HG03558 (cell line): Measurements from ENCODE around the gene ECT2.
"Not testable (repeated sequence)": the region's sequence is repeated elsewhere in the genome, so short reads cannot be mapped to it uniquely, and the experiment has no call there.

Experiments used
- ATAC-seq: cut with Tn5 transposase; IDR thresholded peaks from one replicate; pipeline ENCODE4 v1.9.1; 2021; ENCODE audit warnings: moderate number of reproducible peaks; ENCODE audit not compliant: unreplicated experiment; ENCODE audit errors: extremely low read depth

ECT2 gene

GRCh38 chr3:172803489-172803888 lies 53.0 kb downstream of the ECT2 start:
- ATAC-seq, result no peak

GRCh38 chr3:172804323-172804722 lies 53.8 kb downstream of the ECT2 start:
- ATAC-seq, result no peak

GRCh38 chr3:172808969-172809546 lies 58.5 kb downstream of the ECT2 start:
- ATAC-seq, result no peak

GRCh38 chr3:172811099-172811498 lies 60.6 kb downstream of the ECT2 start:
- no peak for ATAC-seq

- ATAC-seq, result no peak
Observed at GRCh38 chr3:172813462-172813861, 62.9 kb downstream of the ECT2 start.

GRCh38 chr3:172814738-172815137 lies 64.2 kb downstream of the ECT2 start:
- ATAC-seq, result no peak

GRCh38 chr3:172815857-172816256 lies 65.3 kb downstream of the ECT2 start:
- no peak for ATAC-seq

GRCh38 chr3:172816281-172816680 lies 65.8 kb downstream of the ECT2 start:
- ATAC-seq, result no peak

- ATAC-seq, result no peak
Observed at GRCh38 chr3:172816968-172817367, 66.4 kb downstream of the ECT2 start.

GRCh38 chr3:172820492-172820891 lies 70.0 kb downstream of the ECT2 start:
- no peak for ATAC-seq

- no peak for ATAC-seq
Observed at GRCh38 chr3:172824229-172824628, 73.7 kb downstream of the ECT2 start.

GRCh38 chr3:172827231-172827630 lies 76.7 kb downstream of the ECT2 start:
- ATAC-seq, result not testable (repeated sequence)

- no peak for ATAC-seq
Observed at GRCh38 chr3:172832983-172833382, 82.5 kb downstream of the ECT2 start.

- no peak for ATAC-seq
Observed at GRCh38 chr3:172836390-172836997, 86.0 kb downstream of the ECT2 start.

- ATAC-seq, result no peak
Observed at GRCh38 chr3:172839679-172840078, 89.2 kb downstream of the ECT2 start.

- no peak for ATAC-seq
Observed at GRCh38 chr3:172840463-172840862, 89.9 kb downstream of the ECT2 start.

- no peak for ATAC-seq
Observed at GRCh38 chr3:172840913-172841312, 90.4 kb downstream of the ECT2 start.

GRCh38 chr3:172844428-172844827 lies 93.9 kb downstream of the ECT2 start:
- no peak for ATAC-seq

GRCh38 chr3:172846103-172846561 lies 95.6 kb downstream of the ECT2 start:
- no peak for ATAC-seq

GRCh38 chr3:172846706-172847105 lies 96.2 kb downstream of the ECT2 start:
- ATAC-seq, result no peak

GRCh38 chr3:172847292-172847691 lies 96.8 kb downstream of the ECT2 start:
- ATAC-seq, result no peak

- no peak for ATAC-seq
Observed at GRCh38 chr3:172848910-172849309, 98.4 kb downstream of the ECT2 start.
